ENCODE data around the gene ARHGAP44. TPM values are rescaled to one million over a fixed set of nuclear protein-coding genes. Genes with fewer than 3 reads are reported as not detected.

ARHGAP44 gene
- total RNA-seq, 1 experiment from 2014 or later: 7.3 TPM

DNA sequence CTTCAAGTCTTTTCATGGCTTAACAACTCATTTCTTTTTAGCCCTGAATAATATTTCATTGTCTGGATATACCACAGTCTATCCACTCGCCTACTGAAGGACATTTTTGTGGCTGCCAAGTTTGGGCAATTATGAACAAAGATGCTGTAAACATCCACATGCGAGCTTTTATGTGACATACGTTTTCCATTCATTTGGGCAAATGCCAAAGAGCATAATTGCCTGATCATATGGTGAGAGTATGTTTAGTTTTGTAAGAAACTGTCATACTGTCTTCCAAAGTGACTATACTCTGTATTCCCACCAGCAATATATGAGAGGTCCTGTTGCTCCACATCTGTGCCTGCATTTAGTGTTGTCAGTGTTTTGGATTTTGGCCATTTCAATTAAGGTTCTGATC is 147.2 kb downstream of the ARHGAP44 start:
- H3K9me3 ChIP-seq (ENCODE audit: control insufficient read depth in 1 of 2, insufficient read depth in 1 of 2, low read depth in 1 of 2, low read length in 2 of 2): no peaks in the 10 kb centered on the region
- intact Hi-C loops (cut with micrococcal nuclease): no loop called here
- no peak overlapping the region for H3K9ac ChIP-seq (ENCODE audit: low read length)
- H3K4me2 ChIP-seq (ENCODE audit: low read length): no peak overlapping the region
- H3K27ac ChIP-seq (ENCODE audit: low read depth, low read length): no peak overlapping the region
- TF ChIP-seq, protein P1, sequence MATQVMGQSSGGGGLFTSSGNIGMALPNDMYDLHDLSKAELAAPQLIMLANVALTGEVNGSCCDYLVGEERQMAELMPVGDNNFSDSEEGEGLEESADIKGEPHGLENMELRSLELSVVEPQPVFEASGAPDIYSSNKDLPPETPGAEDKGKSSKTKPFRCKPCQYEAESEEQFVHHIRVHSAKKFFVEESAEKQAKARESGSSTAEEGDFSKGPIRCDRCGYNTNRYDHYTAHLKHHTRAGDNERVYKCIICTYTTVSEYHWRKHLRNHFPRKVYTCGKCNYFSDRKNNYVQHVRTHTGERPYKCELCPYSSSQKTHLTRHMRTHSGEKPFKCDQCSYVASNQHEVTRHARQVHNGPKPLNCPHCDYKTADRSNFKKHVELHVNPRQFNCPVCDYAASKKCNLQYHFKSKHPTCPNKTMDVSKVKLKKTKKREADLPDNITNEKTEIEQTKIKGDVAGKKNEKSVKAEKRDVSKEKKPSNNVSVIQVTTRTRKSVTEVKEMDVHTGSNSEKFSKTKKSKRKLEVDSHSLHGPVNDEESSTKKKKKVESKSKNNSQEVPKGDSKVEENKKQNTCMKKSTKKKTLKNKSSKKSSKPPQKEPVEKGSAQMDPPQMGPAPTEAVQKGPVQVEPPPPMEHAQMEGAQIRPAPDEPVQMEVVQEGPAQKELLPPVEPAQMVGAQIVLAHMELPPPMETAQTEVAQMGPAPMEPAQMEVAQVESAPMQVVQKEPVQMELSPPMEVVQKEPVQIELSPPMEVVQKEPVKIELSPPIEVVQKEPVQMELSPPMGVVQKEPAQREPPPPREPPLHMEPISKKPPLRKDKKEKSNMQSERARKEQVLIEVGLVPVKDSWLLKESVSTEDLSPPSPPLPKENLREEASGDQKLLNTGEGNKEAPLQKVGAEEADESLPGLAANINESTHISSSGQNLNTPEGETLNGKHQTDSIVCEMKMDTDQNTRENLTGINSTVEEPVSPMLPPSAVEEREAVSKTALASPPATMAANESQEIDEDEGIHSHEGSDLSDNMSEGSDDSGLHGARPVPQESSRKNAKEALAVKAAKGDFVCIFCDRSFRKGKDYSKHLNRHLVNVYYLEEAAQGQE (IDR thresholded peaks at IDR 0.05; ENCODE audit: low read depth): no peak
- TF ChIP-seq TCF7L2 (IDR thresholded peaks at IDR 0.05; ENCODE audit: borderline replicate concordance, extremely low read depth, insufficient read depth, insufficient read length) (no peak), RAD21 (IDR thresholded peaks at IDR 0.05; ENCODE audit: low read depth) (no peak), POLR2AphosphoS5 (IDR thresholded peaks at IDR 0.05; ENCODE audit: low read depth, low read length) (no peak), ELF1 (IDR thresholded peaks at IDR 0.05; ENCODE audit: borderline replicate concordance, low read depth) (no peak), EGR1 (IDR thresholded peaks at IDR 0.05; ENCODE audit: low read depth) (no peak), EZH2 (IDR thresholded peaks at IDR 0.05) (no peak), ZNF274 (IDR thresholded peaks at IDR 0.05; ENCODE audit: low read depth, low read length) (no peak), ZFX (IDR thresholded peaks at IDR 0.05) (no peak)
- TF ChIP-seq, protein P2, sequence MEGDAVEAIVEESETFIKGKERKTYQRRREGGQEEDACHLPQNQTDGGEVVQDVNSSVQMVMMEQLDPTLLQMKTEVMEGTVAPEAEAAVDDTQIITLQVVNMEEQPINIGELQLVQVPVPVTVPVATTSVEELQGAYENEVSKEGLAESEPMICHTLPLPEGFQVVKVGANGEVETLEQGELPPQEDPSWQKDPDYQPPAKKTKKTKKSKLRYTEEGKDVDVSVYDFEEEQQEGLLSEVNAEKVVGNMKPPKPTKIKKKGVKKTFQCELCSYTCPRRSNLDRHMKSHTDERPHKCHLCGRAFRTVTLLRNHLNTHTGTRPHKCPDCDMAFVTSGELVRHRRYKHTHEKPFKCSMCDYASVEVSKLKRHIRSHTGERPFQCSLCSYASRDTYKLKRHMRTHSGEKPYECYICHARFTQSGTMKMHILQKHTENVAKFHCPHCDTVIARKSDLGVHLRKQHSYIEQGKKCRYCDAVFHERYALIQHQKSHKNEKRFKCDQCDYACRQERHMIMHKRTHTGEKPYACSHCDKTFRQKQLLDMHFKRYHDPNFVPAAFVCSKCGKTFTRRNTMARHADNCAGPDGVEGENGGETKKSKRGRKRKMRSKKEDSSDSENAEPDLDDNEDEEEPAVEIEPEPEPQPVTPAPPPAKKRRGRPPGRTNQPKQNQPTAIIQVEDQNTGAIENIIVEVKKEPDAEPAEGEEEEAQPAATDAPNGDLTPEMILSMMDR (IDR thresholded peaks at IDR 0.05 in 2 of 3, conservative IDR thresholded peaks at IDR 0.05 in 1 of 3; ENCODE audit: borderline replicate concordance in 1 of 3, insufficient read depth in 1 of 3, low read depth in 2 of 3, low read length in 2 of 3): no peak
- H3K79me2 ChIP-seq (ENCODE audit: insufficient read depth, low read length): no peaks in the 10 kb centered on the region
- CTCF ChIA-PET: no interaction called here
- POLR2A ChIA-PET: no interaction called here
- no peaks in the 10 kb centered on the region for H3K9me2 ChIP-seq (ENCODE audit: insufficient read depth)
- ATAC-seq (no peak), DNase-seq (ENCODE audit: low read depth, low spot score) (no peak)
- BruUV-seq (replicated peaks): no TSS peak
- no peaks in the 10 kb centered on the region for H3K36me3 ChIP-seq (ENCODE audit: control insufficient read depth in 1 of 2, insufficient read depth in 2 of 2, low read length in 2 of 2)
- H3K4me1 ChIP-seq (ENCODE audit: control insufficient read depth in 1 of 2, insufficient read depth in 2 of 2, low read length in 2 of 2): no peaks in the 10 kb centered on the region
- no peak overlapping the region for H3K4me3 ChIP-seq (replicated peaks in 1 of 2; ENCODE audit: low read depth in 1 of 2, low read length in 2 of 2)
- H3K27me3 ChIP-seq (ENCODE audit: insufficient read depth, low read length): no peaks in the 10 kb centered on the region
- no peaks in the 10 kb centered on the region for H4K20me1 ChIP-seq (ENCODE audit: insufficient read depth)
- no peak overlapping the region for H2AFZ ChIP-seq (ENCODE audit: low read depth, low read length, poor library complexity, severe bottlenecking)
- RAD21 ChIA-PET (ENCODE audit: low non-redundant PET in 1 of 2, low total read pairs in 2 of 2, uncharacterized antibody in 2 of 2, unreplicated experiment in 2 of 2): no interaction called here
